B cell (primary cell): ENCODE results near the gene NOL3. TPM values are rescaled to one million over a fixed set of nuclear protein-coding genes. Genes with fewer than 3 reads are reported as not detected.

Source experiments
- ATAC-seq: fragments of 200-7000 bp; cut with Tn5 transposase; one replicate; pipeline ENCODE4 v1.10.0; 2021; ENCODE audit warnings: low read depth, mild to moderate bottlenecking, moderate number of reproducible peaks, moderate library complexity
- CTCF ChIA-PET: fragments of 350-600 bp; sonication (Branson Sonifier 250); formaldehyde crosslinking; loops from one replicate; lab custom pipeline; 2021; ENCODE audit warnings: antibody characterized with exemption, inconsistent platforms; lab: Charles Lee
- POLR2A ChIA-PET: fragments of 350-600 bp; sonication (Branson Sonifier 250); formaldehyde crosslinking; loops from one replicate; lab custom pipeline; 2021; ENCODE audit warnings: antibody characterized with exemption; lab: Charles Lee
- DNase-seq: peaks from one replicate; pipeline ENCODE4 v3.0.0; 2013
- H2AFZ ChIP-seq: 2 replicates; pipeline ENCODE4 v1.6.1; 2012; ENCODE audit warnings: mild to moderate bottlenecking, low read depth, low read length; ENCODE audit not compliant: insufficient read depth, poor library complexity, severe bottlenecking
- H3K27ac ChIP-seq, 2 donors: 1 replicate in 1 of 2; 2 replicates in 1 of 2; pipeline ENCODE4 v1.5.1; 2012 to 2013; ENCODE audit warnings: low read length in 2 of 2, mild to moderate bottlenecking in 2 of 2, moderate library complexity in 1 of 2
- H3K27me3 ChIP-seq, 4 experiments: fragments of 200-600 bp in 1 of 4; sonication (generic) in 1 of 4; replicated peaks in 1 of 4; 1 replicate in 2 of 4; 2 replicates in 2 of 4; pipeline versions ENCODE4 v1.6.1 to v1.7.0; 2013 to 2016; ENCODE audit warnings: low read length in 3 of 4, mild to moderate bottlenecking in 2 of 4, mixed read lengths in 1 of 4, moderate library complexity in 1 of 4; ENCODE audit not compliant: insufficient read depth in 4 of 4, control insufficient read depth in 3 of 4; ENCODE audit errors: control extremely low read depth in 1 of 4
- H3K36me3 ChIP-seq, 2 experiments: replicated peaks in 1 of 2; 1 replicate in 1 of 2; 2 replicates in 1 of 2; pipeline versions ENCODE4 v1.6.1 to v1.7.1; 2013; ENCODE audit warnings: low read length in 1 of 2; ENCODE audit not compliant: insufficient read depth in 2 of 2, control insufficient read depth in 1 of 2; ENCODE audit errors: control extremely low read depth in 1 of 2, extremely low read depth in 1 of 2
- H3K4me1 ChIP-seq, 2 donors: fragments of 200-600 bp in 1 of 2; sonication (generic) in 1 of 2; 1 replicate in 1 of 2; 2 replicates in 1 of 2; pipeline versions ENCODE4 v1.5.1 to v1.6.1; 2013 to 2017; ENCODE audit warnings: low read length in 2 of 2; ENCODE audit not compliant: control insufficient read depth in 2 of 2, insufficient read depth in 2 of 2
- H3K4me2 ChIP-seq: replicated peaks from 2 replicates; pipeline ENCODE3; 2012; ENCODE audit warnings: mild to moderate bottlenecking, low read depth, low read length; ENCODE audit not compliant: poor library complexity, severe bottlenecking
- H3K4me3 ChIP-seq, 5 experiments: fragments of 200-600 bp in 1 of 5; sonication (generic) in 1 of 5; 1 replicate in 3 of 5; 2 replicates in 2 of 5; pipeline versions ENCODE4 v1.5.1 to v1.7.0; 2011 to 2016; ENCODE audit warnings: low read length in 4 of 5, mild to moderate bottlenecking in 4 of 5, low read depth in 2 of 5, control low read depth in 1 of 5, moderate library complexity in 1 of 5; ENCODE audit not compliant: insufficient read depth in 1 of 5; ENCODE audit errors: control extremely low read depth in 1 of 5, extremely low read depth in 1 of 5
- H3K79me2 ChIP-seq: fragments of 200-600 bp; sonication (generic); one replicate; pipeline ENCODE4 v1.6.0; 2016; ENCODE audit warnings: low read length; ENCODE audit not compliant: control insufficient read depth, insufficient read depth
- H3K9ac ChIP-seq: fragments of 200-600 bp; sonication (generic); 2 replicates; pipeline ENCODE4 v1.6.1; 2017; ENCODE audit warnings: mild to moderate bottlenecking, low read length, moderate library complexity
- H3K9me3 ChIP-seq, 3 donors: one replicate each; pipeline versions ENCODE4 v1.6.1 to v1.7.1; 2013; ENCODE audit warnings: low read length in 2 of 3; ENCODE audit not compliant: control insufficient read depth in 2 of 3, insufficient read depth in 1 of 3; ENCODE audit errors: control extremely low read depth in 1 of 3
- H4K20me1 ChIP-seq: 2 replicates; pipeline ENCODE4 v1.6.0; 2012; ENCODE audit warnings: mild to moderate bottlenecking, low read length; ENCODE audit not compliant: insufficient read depth, control insufficient read depth, poor library complexity, severe bottlenecking
- H3K27ac Mint-ChIP-seq: one replicate; pipeline ENCODE4 v1.8.0; 2021; ENCODE audit warnings: mixed read lengths
- H3K27me3 Mint-ChIP-seq: one replicate; pipeline ENCODE4 v1.8.0; 2021; ENCODE audit warnings: mixed read lengths
- H3K4me1 Mint-ChIP-seq: one replicate; pipeline ENCODE4 v1.8.0; 2021; ENCODE audit warnings: mixed read lengths
- H3K4me3 Mint-ChIP-seq: one replicate; pipeline ENCODE4 v1.8.0; 2021; ENCODE audit warnings: mixed read lengths
- H3K9me3 Mint-ChIP-seq: one replicate; pipeline ENCODE4 v1.8.0; 2022; ENCODE audit warnings: mixed read lengths; ENCODE audit not compliant: insufficient read depth
- EZH2 ChIP-seq: IDR thresholded peaks from 2 replicates; pipeline ENCODE4 v1.6.1; 2012; ENCODE audit warnings: borderline replicate concordance, low read depth, mild to moderate bottlenecking, moderate library complexity, low read length; ENCODE audit not compliant: insufficient read depth, poor library complexity, severe bottlenecking
- WGBS: methylation state at CpG from one replicate; pipeline ENCODE4 v1.1.5; 2013; ENCODE audit warnings: missing lambda C conversion rate; ENCODE audit not compliant: insufficient coverage; 5-methylcytosine and 5-hydroxymethylcytosine counted together
- intact Hi-C: fragments of 100-400 bp; cut with micrococcal nuclease; formaldehyde crosslinking; loops from one replicate; pipeline ENCODE4 v1.10.0; 2022
- polyA plus RNA-seq: library from polyadenylated mRNA; depleted of rRNA; stranded (reverse); fragments of >200 nt; gene quantifications from 2 replicates; pipeline ENCODE4 v1.2.3, GENCODE V29; 2012
- total RNA-seq, 2 donors: library from RNA; stranded (reverse); fragments of 120-200 nt in 1 of 2; gene quantifications; 1 replicate in 1 of 2; 2 replicates in 1 of 2; pipeline versions ENCODE4 v1.2.3 to v1.2.4, GENCODE V29; 2013 to 2022
- TF ChIP-seq, protein P1 (sequence below): fragments of 200-600 bp; IDR thresholded peaks from one replicate; pipeline ENCODE4 v1.8.0; 2022; ENCODE audit warnings: antibody characterized with exemption, mild to moderate bottlenecking

The NOL3 gene
- total and polyA plus RNA-seq, 2 donors (not counting 1 experiment from before 2014, with no cell fraction given), result 0.60 to 0.96 TPM

GRCh38 chr16:67192781-67193361 lies 22.5 kb downstream of the NOL3 start:
- DNase-seq, result no peak
- H3K27me3 Mint-ChIP-seq, result peaks cover 2% of the 10 kb centered on the region
- Histone ChIP-seq H3K27ac (peak overlapping the region; percentile 52 to 93), H3K36me3 (peaks cover 0 to 42% of the 10 kb centered on the region in 2 experiments), H3K4me1 (peaks cover 22 to 28% of the 10 kb centered on the region in 2 donors), H3K9ac (peak overlapping the region; percentile 94), H3K9me3 (peaks cover 0 to 5% (median 0%) of the 10 kb centered on the region in 3 donors), H3K79me2 (peaks cover 43% of the 10 kb centered on the region), H3K4me2 (peak overlapping the region; percentile 97), H3K4me3 (peak overlapping the region; percentile 54 to 98 (median 97)), H2AFZ (no peak overlapping the region), H3K27me3 (peaks cover 0 to 11% (median 0%) of the 10 kb centered on the region in 4 experiments), H4K20me1 (peaks cover 47% of the 10 kb centered on the region)
- peaks cover 34% of the 10 kb centered on the region for H3K4me1 Mint-ChIP-seq
- TF ChIP-seq EZH2, result no peak
- ChIA-PET POLR2A (interaction anchor here (0.6 to 2.2 kb wide), 2 partner anchors 27 to 34 kb away, joined by 3 to 4 read pairs; partner anchors contain the start of gene TMEM208), CTCF (interaction anchor here (0.6 kb wide), 1 partner anchor 709 kb away, joined by 3 read pairs; no protein-coding TSS in a partner anchor)
- 34% methylated on average over 15 of the region's 17 CpGs for WGBS
- no peak for ATAC-seq
- H3K9me3 Mint-ChIP-seq, result no peaks in the 10 kb centered on the region
- intact Hi-C loops, result loop anchor here (1.0 to 2.0 kb wide), 4 partner anchors 10 to 54 kb away; partner anchors contain the start of genes FHOD1, MATCAP1 and TMEM208
- peak overlapping the region; percentile 65 for H3K27ac Mint-ChIP-seq
- peak overlapping the region; percentile 92 for H3K4me3 Mint-ChIP-seq

DNA sequence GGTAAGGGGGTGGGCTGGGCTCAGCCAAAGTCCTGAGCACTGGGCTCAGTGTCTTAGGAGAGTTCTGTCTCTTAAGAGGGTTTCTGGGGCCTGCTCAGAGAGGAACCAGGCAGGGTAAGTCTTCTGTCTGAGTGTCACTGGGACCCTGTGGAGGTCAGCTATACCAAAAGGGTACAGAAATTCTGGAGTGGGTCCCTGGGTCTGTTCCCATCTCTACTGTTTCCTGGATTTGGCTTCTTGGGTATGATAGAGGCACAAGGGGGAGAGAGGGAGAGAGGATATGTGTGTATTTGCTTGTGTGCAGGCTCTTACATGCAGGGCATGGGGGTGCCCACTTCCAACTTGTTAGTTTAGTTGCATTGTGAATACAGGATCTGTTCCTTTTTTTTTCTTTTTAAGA lies 23.2 kb downstream of the NOL3 start:
- Histone ChIP-seq H3K4me3 (peak overlapping the region in 1 of 5 experiments; percentile 74), H4K20me1 (peaks cover 54% of the 10 kb centered on the region), H3K27ac (no peak overlapping the region), H3K27me3 (peaks cover 0 to 6% (median 0%) of the 10 kb centered on the region in 4 experiments), H2AFZ (no peak overlapping the region), H3K9ac (peak overlapping the region; percentile 94), H3K36me3 (peaks cover 0 to 49% of the 10 kb centered on the region in 2 experiments), H3K79me2 (peaks cover 43% of the 10 kb centered on the region), H3K9me3 (peaks cover 0 to 5% (median 0%) of the 10 kb centered on the region in 3 donors), H3K4me1 (peaks cover 22 to 28% of the 10 kb centered on the region in 2 donors), H3K4me2 (peak overlapping the region; percentile 97)
- DNase-seq, result no peak
- peaks cover 38% of the 10 kb centered on the region for H3K4me1 Mint-ChIP-seq
- intact Hi-C loops, result loop anchor here (2.0 kb wide), 1 partner anchor 33 kb away; no protein-coding TSS in a partner anchor
- peak overlapping the region; percentile 92 for H3K4me3 Mint-ChIP-seq
- CTCF ChIA-PET, result interaction anchor here (1.1 to 2.3 kb wide), 2 partner anchors 8 to 36 kb away, joined by 3 to 7 read pairs; no protein-coding TSS in a partner anchor
- no peaks in the 10 kb centered on the region for H3K27me3 Mint-ChIP-seq
- POLR2A ChIA-PET, result interaction anchor here (0.7 to 2.2 kb wide), 2 partner anchors 33 to 287 kb away, joined by 4 to 5 read pairs; partner anchors contain the start of genes ATP6V0D1 and TMEM208
- TF ChIP-seq, protein P1, sequence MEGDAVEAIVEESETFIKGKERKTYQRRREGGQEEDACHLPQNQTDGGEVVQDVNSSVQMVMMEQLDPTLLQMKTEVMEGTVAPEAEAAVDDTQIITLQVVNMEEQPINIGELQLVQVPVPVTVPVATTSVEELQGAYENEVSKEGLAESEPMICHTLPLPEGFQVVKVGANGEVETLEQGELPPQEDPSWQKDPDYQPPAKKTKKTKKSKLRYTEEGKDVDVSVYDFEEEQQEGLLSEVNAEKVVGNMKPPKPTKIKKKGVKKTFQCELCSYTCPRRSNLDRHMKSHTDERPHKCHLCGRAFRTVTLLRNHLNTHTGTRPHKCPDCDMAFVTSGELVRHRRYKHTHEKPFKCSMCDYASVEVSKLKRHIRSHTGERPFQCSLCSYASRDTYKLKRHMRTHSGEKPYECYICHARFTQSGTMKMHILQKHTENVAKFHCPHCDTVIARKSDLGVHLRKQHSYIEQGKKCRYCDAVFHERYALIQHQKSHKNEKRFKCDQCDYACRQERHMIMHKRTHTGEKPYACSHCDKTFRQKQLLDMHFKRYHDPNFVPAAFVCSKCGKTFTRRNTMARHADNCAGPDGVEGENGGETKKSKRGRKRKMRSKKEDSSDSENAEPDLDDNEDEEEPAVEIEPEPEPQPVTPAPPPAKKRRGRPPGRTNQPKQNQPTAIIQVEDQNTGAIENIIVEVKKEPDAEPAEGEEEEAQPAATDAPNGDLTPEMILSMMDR, result no peak
- no peak for TF ChIP-seq EZH2
- H3K27ac Mint-ChIP-seq, result no peak overlapping the region
- H3K9me3 Mint-ChIP-seq, result no peaks in the 10 kb centered on the region
- no peak for ATAC-seq
